GM08714 (cell line): ENCODE data around the gene AHSA1.
A peak's percentile ranks its signal among the peaks of the same experiment; 100 is the strongest.

Experiments
- H3K4me3 ChIP-seq: fragments of 200-500 bp; sonication (Bioruptor generic); 2 replicates; pipeline ENCODE4 v1.5.1; 2014; ENCODE audit warnings: mild to moderate bottlenecking, low read length, inconsistent platforms
- ZNF274 ChIP-seq: IDR thresholded peaks from 2 replicates; pipeline ENCODE4 v1.6.1; 2012; ENCODE audit warnings: mild to moderate bottlenecking, low read depth, low read length

AHSA1 gene

DNA sequence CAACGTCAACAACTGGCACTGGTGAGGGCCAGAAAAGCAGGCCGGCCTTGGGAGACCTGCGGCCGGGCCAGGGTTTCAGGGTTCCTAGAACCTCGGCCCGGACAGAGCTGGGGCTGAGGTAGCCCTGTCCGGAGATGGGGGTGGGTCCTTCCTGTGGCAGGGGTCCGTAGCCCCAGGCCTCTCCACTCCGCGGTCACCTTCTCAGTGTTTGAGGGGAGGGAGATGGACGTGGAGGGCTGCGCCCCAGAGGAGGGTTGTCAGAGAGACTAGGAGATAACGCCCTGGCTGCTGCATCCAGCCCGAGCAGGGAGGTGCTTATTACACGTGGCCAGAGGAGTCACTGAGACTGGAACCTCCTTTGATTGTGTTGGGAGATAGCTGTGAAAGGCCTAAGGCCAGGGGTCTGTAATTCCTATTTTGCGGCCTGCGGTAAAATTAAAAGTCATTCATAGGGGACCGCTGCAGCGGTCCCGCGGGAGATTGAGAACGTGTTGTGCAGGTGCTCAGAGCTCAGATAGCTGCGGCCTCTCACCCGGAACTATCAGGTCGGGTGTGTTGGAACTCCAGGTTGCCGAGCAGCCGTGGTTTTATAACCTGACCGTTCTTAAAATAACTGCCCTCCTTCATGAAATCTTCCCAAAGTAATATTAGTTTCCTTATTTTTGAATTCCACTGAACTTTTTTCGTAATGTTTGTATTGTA is 507 bp downstream of the AHSA1 start:
- H3K4me3 ChIP-seq, result peak overlapping the region; percentile 90

DNA sequence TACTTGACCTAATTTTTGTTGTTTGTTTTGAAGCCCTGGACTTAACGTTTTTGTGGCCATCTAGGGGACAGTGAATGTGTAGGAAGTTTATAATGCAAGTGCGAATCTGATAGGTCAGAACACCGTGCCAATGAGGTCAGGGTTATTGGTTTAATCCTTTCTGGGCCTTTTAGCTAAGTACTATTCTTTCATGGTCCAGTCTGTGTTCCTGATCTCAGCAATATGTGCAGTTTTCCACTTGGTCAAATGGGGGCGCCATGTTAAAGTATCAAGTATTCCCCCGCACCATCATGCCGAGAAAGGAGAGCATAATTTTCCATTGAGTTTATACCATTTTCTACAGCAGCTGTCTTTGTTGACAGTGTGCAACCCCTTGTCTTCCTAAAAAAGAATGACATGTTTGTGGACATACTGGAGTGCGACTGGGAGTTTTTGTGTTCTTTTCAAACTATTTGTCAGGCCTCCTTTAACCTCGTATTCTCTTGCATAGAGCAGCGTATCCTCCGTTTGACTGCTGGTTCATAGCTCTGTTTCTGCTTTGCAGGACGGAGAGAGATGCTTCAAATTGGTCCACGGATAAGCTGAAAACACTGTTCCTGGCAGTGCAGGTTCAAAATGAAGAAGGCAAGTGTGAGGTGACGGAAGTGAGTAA is 1.3 kb downstream of the AHSA1 start:
- TF ChIP-seq ZNF274, result no peak
- H3K4me3 ChIP-seq, result peak overlapping the region; percentile 90

More for the DNA sequence above, 507 bp downstream of the AHSA1 start:
- TF ChIP-seq ZNF274, result no peak

DNA sequence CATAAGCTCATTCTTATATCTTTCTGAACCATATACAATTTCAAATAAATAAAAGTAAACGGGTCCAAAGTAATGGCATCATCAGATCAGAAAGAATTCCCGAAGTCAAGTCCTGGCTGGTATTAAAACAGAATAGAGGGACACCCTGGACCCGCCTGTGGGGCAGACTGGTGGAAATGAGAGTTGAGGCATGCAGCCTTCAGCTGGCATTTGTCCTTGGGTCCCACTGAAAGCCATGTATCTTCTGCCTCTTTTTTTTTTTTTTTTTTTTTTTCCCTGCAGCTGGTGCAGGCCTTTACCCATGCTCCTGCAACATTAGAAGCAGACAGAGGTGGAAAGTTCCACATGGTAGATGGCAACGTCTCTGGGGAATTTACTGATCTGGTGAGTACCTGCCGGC is 9.9 kb downstream of the AHSA1 start:
- no peak for TF ChIP-seq ZNF274
- H3K4me3 ChIP-seq, result no peak overlapping the region

DNA sequence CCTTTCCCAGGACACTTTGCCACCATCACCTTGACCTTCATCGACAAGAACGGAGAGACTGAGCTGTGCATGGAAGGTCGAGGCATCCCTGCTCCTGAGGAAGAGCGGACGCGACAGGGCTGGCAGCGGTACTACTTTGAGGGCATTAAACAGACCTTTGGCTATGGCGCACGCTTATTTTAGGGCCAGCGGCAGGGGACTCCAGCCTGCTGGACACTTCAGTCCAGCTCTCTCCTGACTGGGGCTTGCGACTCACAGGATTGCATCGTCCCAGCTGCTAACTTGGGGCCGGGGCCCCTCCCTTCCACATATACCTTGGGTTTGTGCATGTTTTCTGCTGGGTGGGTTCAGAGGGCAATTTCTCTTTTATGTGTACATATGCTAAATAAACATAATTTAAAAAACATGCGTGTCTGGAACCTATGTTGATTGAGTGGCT is 11.2 kb downstream of the AHSA1 start:
- TF ChIP-seq ZNF274, result no peak
- H3K4me3 ChIP-seq, result no peak overlapping the region

DNA sequence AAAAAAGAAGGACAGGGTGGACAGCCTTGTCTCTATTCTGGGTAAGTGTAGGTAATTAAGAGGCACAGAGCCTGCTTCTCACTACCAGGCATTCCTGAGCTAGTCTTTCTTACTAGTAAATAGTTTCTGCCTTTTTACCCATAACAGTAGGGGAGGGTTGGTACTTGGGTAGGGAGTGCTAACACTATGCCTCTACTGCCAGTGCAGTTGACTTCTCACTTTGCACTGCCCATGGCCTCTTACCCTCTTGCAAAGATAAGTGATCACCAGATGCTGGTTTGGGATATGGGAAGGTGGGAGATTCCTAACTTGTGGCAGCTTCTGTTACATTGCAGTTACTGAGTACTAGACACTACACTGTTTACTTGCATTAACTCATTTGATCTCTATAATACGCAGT is 11.6 kb downstream of the AHSA1 start:
- TF ChIP-seq ZNF274, result no peak
- no peak overlapping the region for H3K4me3 ChIP-seq

DNA sequence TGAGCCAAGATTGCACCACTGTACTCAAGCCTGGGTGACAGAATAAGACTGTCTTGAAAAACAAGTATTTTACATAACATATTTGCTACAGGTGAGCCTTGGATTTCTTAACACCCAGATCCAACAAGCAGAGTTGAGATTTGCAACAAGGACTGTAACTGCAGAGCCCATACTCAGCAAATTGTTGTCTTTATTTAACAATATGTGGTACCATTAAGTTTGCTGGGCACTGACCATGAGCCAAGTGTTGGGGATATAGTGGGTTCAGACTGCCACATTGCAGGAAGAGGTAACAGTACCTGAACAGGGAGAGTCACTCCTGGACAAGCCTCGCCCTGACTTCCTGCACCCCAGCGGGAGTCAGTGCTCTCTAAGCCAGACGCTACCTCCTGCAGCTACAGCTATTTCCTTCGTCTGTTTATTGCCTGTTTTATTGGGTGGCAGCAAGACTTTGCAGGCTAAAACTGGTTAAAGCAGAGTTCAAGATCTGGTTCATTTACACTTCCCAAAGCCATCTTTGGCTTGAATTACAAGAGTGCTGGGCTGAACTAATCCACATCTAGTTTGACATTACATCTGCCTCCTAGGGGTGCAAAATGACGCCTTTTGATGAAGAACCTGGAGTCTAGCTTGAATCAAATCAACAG is 12.5 kb downstream of the AHSA1 start:
- no peak overlapping the region for H3K4me3 ChIP-seq
- TF ChIP-seq ZNF274, result no peak

DNA sequence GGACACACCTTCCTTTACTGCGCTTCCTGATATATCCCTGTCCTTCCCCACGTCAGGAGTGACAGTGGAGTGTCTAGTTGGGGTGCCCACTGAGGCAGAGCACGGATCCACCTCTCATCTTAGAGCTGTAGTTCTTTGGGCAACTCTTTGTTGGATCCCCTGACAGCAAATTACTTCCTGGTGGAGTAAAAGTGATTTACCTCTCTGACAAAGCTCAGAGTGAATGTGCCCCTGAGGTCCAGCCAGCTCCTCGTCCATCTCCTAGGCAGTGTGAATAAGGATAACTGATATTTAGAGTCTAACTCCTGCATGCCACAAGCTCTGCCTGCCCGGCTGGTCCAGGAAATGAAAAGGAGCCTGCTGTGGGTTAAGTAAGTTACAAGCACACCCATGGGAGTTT is 16.0 kb downstream of the AHSA1 start:
- H3K4me3 ChIP-seq, result no peak overlapping the region
- TF ChIP-seq ZNF274, result no peak

DNA sequence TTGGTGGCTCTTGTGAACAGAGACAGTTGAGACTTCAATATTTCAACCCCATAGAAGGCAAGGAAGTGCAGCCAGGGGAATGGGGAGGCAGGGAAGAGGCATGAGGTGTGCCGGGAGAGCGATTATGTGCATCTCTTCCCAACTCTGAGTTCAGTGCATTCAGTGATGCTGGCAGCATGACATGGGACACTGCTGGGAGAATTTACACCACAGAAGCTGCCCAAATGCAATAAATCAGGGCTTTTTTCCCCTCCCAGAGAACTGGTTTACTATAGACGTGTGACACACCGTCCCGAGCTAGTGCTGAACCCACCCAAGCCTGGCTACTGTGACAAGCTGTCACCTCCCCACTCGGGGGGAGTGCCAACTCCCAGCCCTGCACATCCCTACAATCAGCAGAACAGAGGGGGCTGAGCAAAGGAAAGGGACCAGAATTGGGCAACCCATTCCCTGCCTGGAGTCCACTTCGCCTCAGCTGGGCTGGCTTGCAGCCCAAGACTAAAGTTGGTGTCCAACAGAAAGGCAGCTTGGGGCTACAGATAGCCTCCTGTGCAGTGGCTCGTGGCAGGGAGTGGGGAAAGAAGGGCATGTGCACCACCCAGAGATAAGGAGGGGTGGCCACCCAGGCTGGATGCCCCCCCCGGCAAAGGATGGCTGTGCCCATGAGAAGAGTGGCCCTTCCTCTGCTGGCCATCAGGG is 16.7 kb downstream of the AHSA1 start:
- no peak overlapping the region for H3K4me3 ChIP-seq
- no peak for TF ChIP-seq ZNF274

DNA sequence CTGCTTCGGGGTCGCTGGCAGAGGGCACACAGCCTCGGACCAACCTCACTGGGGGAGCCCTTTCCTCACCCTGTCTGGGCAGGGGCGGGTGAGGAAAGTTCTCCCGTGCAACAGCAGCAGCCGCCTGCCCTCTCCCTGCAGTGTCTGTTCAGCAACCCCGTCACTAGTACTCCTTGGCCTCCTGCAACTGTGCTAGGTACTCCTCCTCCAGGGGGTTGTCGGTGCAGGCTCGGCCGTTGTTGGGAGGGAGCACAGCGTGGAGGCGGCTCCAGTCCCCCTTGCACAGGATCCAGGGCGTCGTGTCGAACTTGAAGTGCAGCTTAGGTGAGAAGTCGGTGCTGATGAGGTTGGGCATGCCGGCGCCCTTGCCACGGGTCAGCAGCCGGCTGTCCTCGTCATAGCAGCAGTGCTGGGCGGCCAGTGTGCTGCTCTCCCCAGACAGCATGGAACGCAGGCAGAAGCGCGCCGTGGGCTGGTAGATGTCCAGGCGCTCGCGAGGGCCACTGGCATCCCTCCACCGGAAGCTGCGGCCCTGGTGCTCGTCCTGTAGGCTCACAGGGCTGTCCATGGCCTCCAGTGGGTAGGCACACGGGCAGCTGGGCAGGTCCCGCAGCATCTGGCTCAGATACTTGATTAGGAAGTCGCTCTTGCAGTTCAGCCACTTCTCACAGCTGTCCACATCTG is 17.7 kb downstream of the AHSA1 start:
- H3K4me3 ChIP-seq, result no peak overlapping the region
- no peak for TF ChIP-seq ZNF274

DNA sequence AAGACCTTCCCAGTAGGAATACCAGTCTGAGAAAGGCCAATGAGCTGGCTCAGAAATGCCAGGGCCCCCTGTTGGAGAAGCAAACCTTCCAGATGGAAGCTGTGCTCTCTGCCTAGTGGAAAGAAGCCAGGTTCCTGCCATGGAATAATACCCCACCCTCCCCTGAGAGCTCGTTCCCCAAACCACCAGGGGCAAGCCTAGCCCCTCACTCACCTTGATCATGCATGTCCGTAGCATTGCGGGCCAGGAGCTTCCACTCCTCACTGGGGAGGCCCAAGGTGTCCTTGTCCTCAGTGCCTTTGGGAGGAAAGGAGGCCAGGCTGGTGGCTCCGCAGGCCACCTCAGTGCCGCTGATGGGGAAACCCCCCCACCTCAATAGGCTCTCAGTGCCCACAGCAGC is 20.1 kb downstream of the AHSA1 start:
- H3K4me3 ChIP-seq, result no peak overlapping the region
- TF ChIP-seq ZNF274, result no peak

DNA sequence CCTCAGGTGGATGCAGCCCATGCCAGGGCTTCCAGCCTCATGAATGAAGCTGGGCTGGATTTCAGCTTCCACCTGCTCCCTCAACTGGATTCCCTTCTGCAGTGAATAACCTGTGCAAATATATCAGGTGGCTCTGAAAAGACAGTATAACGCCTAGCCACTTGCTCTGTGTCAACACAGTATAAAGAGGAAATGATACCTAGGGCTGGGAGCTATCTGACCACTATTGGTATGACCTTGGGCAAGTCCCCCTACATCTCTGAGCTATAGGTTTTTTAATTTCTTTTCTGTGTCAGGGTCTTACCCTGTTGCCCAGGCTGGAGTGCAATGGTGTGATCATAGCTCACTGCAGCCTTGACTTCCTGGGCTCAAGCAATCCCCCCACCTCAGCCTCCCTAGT is 20.9 kb downstream of the AHSA1 start:
- H3K4me3 ChIP-seq, result no peak overlapping the region
- no peak for TF ChIP-seq ZNF274

DNA sequence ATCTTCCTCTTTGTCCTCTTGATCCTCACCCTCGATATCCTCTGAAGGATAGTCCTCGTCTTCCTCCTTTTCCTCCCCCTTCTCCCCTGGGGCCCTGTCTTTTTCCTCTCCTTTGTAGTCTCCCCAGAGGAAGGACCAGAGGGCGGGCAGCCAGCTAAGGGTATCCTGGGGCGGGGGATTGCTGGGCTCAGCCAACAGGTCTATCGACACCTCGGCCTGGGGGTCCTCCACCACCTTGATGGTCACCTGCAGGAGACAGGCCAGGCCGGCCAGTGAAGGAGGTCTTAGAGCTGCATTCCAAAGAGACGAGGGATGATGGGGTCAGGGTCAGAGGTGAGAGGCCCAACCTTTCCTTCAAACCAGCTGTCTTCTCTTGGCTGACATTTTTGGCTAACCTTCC is 24.5 kb downstream of the AHSA1 start:
- TF ChIP-seq ZNF274, result no peak
- no peak overlapping the region for H3K4me3 ChIP-seq

DNA sequence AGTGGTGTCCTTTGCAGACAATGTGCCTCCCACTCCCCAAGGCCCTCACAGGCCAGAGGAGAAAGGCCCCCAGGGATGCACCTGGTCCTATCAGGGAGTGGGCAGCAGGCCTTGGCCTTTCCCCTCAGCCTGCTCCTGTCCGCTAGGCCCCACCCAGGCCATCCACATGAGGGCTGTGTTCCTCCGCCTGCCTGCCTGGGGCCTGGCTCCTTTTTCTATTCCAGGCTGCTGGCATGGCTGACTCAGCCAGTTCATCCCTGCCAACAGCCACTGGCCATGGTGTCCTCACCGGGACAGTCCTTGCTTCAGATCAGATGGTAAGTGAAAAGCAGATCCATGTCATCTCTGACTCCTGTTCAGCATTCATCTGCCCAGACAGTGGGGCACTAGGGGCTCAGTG is 27.4 kb downstream of the AHSA1 start:
- no peak for TF ChIP-seq ZNF274
- H3K4me3 ChIP-seq, result no peak overlapping the region
